Coronary artery (tissue), 2 donors: ENCODE measurements around the gene MUL1.

Experiments used
- DNase-seq: peaks from one replicate; pipeline ENCODE4 v3.0.0-alpha.2; 2017; ENCODE audit warnings: low spot score
- H3K27ac ChIP-seq, 2 donors: fragments of 200-600 bp; sonication (generic); one replicate each; pipeline ENCODE4 v1.5.1; 2016 to 2019
- H3K4me3 ChIP-seq: fragments of 200-600 bp; sonication (generic); 2 replicates; pipeline ENCODE4 v1.5.1; 2016; ENCODE audit warnings: mild to moderate bottlenecking, moderate library complexity
- TF ChIP-seq, protein P1 (sequence below): fragments of 200-600 bp; sonication (generic); IDR thresholded peaks from one replicate; pipeline ENCODE4 v1.5.1; 2019; ENCODE audit warnings: antibody characterized with exemption

Gene MUL1

GRCh38 chr1:20507564-20508410, at the start of gene MUL1:
Gene MUL1, minus strand, starts transcription at chr1:20508151. Its CDS starts 127 bp downstream, at chr1:20508024.
- TF ChIP-seq, protein P1, sequence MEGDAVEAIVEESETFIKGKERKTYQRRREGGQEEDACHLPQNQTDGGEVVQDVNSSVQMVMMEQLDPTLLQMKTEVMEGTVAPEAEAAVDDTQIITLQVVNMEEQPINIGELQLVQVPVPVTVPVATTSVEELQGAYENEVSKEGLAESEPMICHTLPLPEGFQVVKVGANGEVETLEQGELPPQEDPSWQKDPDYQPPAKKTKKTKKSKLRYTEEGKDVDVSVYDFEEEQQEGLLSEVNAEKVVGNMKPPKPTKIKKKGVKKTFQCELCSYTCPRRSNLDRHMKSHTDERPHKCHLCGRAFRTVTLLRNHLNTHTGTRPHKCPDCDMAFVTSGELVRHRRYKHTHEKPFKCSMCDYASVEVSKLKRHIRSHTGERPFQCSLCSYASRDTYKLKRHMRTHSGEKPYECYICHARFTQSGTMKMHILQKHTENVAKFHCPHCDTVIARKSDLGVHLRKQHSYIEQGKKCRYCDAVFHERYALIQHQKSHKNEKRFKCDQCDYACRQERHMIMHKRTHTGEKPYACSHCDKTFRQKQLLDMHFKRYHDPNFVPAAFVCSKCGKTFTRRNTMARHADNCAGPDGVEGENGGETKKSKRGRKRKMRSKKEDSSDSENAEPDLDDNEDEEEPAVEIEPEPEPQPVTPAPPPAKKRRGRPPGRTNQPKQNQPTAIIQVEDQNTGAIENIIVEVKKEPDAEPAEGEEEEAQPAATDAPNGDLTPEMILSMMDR: no peak
- DNase-seq: peak; percentile 95
- peak within 1 kb of the TSS; percentile 91 for H3K4me3 ChIP-seq
- peak within 1 kb of the TSS; percentile 58 to 87 for H3K27ac ChIP-seq

DNA sequence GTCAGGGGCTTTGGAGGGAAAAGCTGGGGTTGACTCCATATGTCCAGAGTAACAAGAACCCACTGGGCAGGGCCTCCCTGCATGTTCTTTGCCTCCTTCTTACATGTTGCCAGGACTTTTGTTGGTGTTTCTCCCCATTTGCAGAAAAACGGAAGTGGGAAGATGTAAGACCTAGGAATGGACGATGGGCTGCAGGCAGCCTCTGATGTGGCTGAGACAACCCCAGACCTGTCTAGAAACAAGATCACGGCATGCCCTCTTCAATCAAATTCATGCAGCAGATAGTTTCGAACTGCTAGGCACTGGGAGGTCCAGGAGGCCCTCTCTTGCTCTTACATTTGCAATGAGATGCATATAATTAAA, 47.8 kb upstream of the MUL1 start:
- TF ChIP-seq, protein P1: no peak
- DNase-seq: no peak
- H3K4me3 ChIP-seq: no peak overlapping the region
- no peak overlapping the region for H3K27ac ChIP-seq

- peak overlapping the region; percentile 12 for H3K4me3 ChIP-seq
- TF ChIP-seq, protein P1: no peak
- no peak for DNase-seq
- H3K27ac ChIP-seq: peak overlapping the region in 1 of 2 donors; percentile 31
These were observed 47.2 kb upstream of the MUL1 start for GRCh38 chr1:20555025-20555757.

- Histone ChIP-seq H3K4me3 (peak overlapping the region; percentile 72), H3K27ac (peak overlapping the region in 1 of 2 donors; percentile 80)
- TF ChIP-seq, protein P1: no peak
- no peak for DNase-seq
These were observed 44.9 kb upstream of the MUL1 start for GRCh38 chr1:20552728-20553445.

DNA sequence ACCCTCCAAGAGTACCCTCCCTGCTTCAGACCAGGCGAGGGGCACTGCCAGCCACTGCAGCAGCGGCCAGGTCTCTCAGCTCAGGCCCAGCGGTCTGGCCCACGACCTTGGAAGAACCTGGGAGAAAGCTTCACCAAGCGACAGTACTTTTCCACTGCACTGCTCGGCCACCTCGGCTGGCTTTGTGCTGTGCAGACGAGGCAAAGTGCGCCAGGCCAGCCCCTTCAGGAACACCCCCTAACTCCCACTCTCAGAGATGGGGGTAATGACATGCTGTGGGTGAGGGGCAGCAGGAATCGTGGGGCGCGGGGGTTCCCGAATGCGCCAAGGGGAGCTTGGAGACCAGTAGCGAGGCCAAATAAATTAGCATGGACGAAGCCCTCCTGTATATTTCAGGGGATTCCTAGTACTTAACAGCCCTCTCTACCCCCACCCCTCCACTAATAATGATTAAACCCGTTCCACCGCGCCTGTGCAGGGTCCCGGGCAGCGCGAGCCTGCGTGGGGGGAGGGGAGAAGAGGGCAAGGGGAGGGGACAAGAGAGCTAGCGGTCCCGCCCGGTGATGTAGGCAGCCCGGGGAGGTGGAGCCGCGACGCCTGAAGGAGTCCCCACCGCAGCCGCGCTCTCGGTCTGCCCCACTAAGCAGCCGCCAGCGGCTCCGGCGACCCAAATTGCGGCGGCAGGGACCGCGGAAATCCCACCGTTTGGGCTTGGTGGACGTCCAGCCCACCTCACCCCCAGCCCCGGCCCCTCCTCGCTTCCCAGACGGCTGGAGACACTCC, 44.2 kb upstream of the MUL1 start, which contains the start of gene FAM43B:
TSS of gene FAM43B (plus strand) at position 629 of the 783 bp plus-strand sequence. CDS start 401 bp downstream, outside the sequence.
- peak within 1 kb of the TSS in 1 of 2 donors; percentile 80 for H3K27ac ChIP-seq
- DNase-seq: no peak
- peak within 1 kb of the TSS; percentile 72 for H3K4me3 ChIP-seq
- TF ChIP-seq, protein P1: no peak

- Histone ChIP-seq H3K27ac (peak overlapping the region in 1 of 2 donors; percentile 80), H3K4me3 (no peak overlapping the region)
- TF ChIP-seq, protein P1: no peak
- no peak for DNase-seq
These were observed 43.2 kb upstream of the MUL1 start for GRCh38 chr1:20551161-20551560.
